Measurements from ENCODE around the gene RPL11.

Gene RPL11

DNA sequence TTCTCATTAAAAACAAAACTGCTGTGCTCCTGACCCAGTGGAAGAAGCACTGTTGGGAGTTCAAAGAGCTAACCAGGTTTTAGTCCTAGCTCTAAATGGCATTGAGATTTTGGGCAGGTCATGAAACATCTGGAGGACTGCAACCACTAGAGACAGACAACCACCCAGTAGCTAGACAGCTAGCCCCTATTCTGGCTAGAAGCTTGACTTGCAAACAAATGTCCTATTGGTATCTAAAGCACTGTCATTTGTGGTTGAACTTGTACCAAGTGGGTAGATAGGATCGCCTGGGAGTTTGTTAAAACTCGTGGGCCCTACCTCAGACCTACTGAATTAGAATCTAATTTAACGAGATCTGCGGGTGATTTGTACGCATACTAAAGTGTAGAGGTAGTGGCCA, 6.9 kb downstream of the RPL11 start:
- ChIA-PET CTCF (interaction anchor here (0.9 to 1.4 kb wide), 3 partner anchors 9 to 201 kb away, joined by 3 to 4 read pairs (median 4); no protein-coding TSS in a partner anchor), POLR2A (no interaction called here)
- H3K4me3 ChIP-seq (ENCODE audit: low read depth, low read length), result no peak overlapping the region
- DNase-seq (ENCODE audit: low read depth, low spot score), result no peak
- TF ChIP-seq CTCF (IDR thresholded peaks at IDR 0.05; ENCODE audit: insufficient read depth, low read length, missing control alignments), result no peak

GRCh38 chr1:23699280-23700179, 7.9 kb downstream of the RPL11 start:
- POLR2A ChIA-PET, result interaction anchor here (1.7 kb wide), 1 partner anchor 8 kb away, joined by 7 read pairs; the partner anchor contains the start of gene RPL11
- no peak for TF ChIP-seq CTCF (IDR thresholded peaks at IDR 0.05; ENCODE audit: insufficient read depth, low read length, missing control alignments)
- DNase-seq (ENCODE audit: low read depth, low spot score), result no peak
- H3K4me3 ChIP-seq (ENCODE audit: low read depth, low read length), result no peak overlapping the region
- CTCF ChIA-PET, result interaction anchor here (1.2 to 4.9 kb wide), 4 partner anchors 7 to 202 kb away, joined by 3 to 37 read pairs (median 4); partner anchors contain the start of gene RPL11

DNA sequence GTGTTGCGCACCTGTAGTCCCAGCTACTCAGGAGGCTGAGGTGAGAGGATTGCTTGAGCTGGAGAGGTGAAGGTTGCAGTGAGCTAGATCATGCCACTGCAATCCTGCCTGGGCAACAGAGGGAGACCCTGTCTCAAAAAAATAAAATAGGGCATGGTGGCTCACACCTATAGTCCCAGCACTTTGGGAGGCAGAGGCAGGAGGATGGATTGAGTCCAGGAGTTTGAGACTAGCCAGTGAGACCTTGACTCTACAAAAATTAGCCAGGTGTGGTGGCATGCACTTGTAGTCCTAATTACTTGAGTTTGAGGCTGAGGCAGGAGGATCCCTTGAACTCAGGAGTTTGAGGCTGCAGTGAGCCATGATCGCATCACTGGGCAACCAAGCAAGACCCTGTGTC, 9.7 kb downstream of the RPL11 start:
- no peak for DNase-seq (ENCODE audit: low read depth, low spot score)
- H3K4me3 ChIP-seq (ENCODE audit: low read depth, low read length), result no peak overlapping the region
- TF ChIP-seq CTCF (IDR thresholded peaks at IDR 0.05; ENCODE audit: insufficient read depth, low read length, missing control alignments), result no peak
- ChIA-PET POLR2A (interaction anchor here (1.7 kb wide), 1 partner anchor 10 kb away, joined by 7 read pairs; the partner anchor contains the start of gene RPL11), CTCF (interaction anchor here (0.6 to 4.9 kb wide), 2 partner anchors 9 to 399 kb away, joined by 3 to 37 read pairs; partner anchors contain the start of gene RPL11)

- no peak for DNase-seq (ENCODE audit: low read depth, low spot score)
- TF ChIP-seq CTCF (IDR thresholded peaks at IDR 0.05; ENCODE audit: insufficient read depth, low read length, missing control alignments), result no peak
- ChIA-PET POLR2A (interaction anchor here (1.7 kb wide), 1 partner anchor 10 kb away, joined by 4 read pairs; the partner anchor contains the start of gene RPL11), CTCF (interaction anchor here (1.0 to 4.9 kb wide), 5 partner anchors 9 to 159 kb away, joined by 3 to 37 read pairs (median 4); partner anchors contain the start of gene RPL11)
- no peak overlapping the region for H3K4me3 ChIP-seq (ENCODE audit: low read depth, low read length)
Measured at GRCh38 chr1:23701996-23702395, 10.4 kb downstream of the RPL11 start.

DNA sequence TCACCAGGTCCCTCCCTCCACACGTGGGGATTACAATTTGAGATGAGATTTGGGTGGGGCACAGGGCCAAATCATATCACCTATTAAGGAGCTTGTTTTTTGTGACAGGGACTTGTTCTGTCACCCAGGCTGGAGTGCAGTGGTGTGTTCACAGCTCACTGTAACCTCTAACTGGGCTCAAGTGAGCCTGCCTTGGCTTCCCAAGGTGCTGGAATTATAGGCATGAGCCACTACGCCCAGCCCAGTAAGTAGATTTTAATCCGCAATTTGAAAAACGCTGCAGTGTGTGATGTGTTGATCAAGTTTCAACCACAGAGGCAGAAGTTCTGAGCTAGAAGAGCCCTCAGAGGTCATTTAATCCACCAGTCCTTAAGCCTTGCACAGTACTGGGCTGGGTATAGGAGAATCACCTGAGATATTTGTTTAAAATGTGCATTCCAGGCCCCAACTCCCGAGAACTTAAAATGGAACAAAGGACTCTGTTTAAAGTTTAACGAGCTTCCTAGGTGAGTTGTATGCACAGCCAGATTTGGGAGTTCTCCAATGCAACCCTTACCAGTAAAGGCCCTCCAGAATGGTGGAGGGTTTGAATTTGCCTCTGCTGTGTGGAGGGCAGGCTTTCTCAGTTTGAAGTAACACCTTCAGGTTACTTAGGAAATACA, 13.4 kb downstream of the RPL11 start:
- TF ChIP-seq CTCF (IDR thresholded peaks at IDR 0.05; ENCODE audit: insufficient read depth, low read length, missing control alignments), result no peak
- CTCF ChIA-PET, result interaction anchor here (0.7 to 1.2 kb wide), 3 partner anchors 14 to 45 kb away, joined by 3 to 4 read pairs (median 4); no protein-coding TSS in a partner anchor
- DNase-seq (ENCODE audit: low read depth, low spot score), result no peak
- H3K4me3 ChIP-seq (ENCODE audit: low read depth, low read length), result no peak overlapping the region
- POLR2A ChIA-PET, result no interaction called here

DNA sequence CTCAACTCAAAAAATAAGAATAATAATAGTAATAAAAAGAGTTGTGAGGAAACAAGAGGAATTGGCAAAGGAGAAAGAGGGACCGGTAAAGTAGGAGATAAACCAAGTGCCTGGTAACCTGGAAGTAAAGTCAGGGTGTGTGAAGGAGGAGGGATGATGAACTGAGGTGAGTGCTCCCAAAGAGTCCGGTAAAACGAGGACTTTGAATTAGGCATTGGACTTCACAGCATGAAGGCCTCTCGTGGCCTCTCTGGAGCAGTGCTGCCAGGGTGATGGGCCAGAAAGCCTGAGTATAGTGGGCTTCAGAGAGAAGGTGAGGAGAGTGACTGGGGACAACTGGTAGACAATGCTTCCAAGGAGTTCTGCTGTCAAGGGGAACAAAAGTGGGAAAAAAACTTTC, 17.6 kb downstream of the RPL11 start:
- no peak overlapping the region for H3K4me3 ChIP-seq (ENCODE audit: low read depth, low read length)
- ChIA-PET CTCF (no interaction called here), POLR2A (no interaction called here)
- DNase-seq (ENCODE audit: low read depth, low spot score), result no peak
- no peak for TF ChIP-seq CTCF (IDR thresholded peaks at IDR 0.05; ENCODE audit: insufficient read depth, low read length, missing control alignments)
